WTC11 (cell line): ENCODE data around the gene ATN1. TPM values are rescaled to one million over a fixed set of nuclear protein-coding genes. Genes with fewer than 3 reads are reported as not detected.

ENCODE experiments used
- ATAC-seq: fragments of 200-7000 bp; cut with Tn5 transposase; 2 replicates; pipeline ENCODE4 v1.10.0; 2021; ENCODE audit warnings: mild to moderate bottlenecking, moderate library complexity
- CTCF ChIA-PET: fragments of 300-600 bp; sonication (Branson Sonifier 250); formaldehyde crosslinking; loops from one replicate; lab custom pipeline; 2021; ENCODE audit warnings: antibody characterized with exemption; lab: Charles Lee
- POLR2A ChIA-PET: fragments of 350-600 bp; sonication (Branson Sonifier 250); formaldehyde crosslinking; loops from one replicate; lab custom pipeline; 2021; ENCODE audit warnings: antibody characterized with exemption; lab: Charles Lee
- DNase-seq: peaks from one replicate; pipeline ENCODE4 v3.0.0; 2021; ENCODE audit warnings: low spot score
- H3K27ac Mint-ChIP-seq: 2 replicates; pipeline ENCODE4 v1.8.0; 2021; ENCODE audit warnings: mixed read lengths
- H3K27me3 Mint-ChIP-seq: 2 replicates; pipeline ENCODE4 v1.8.0; 2021; ENCODE audit warnings: low read depth, mild to moderate bottlenecking, moderate library complexity, mixed read lengths
- H3K36me3 Mint-ChIP-seq: 2 replicates; pipeline ENCODE4 v1.8.0; 2021; ENCODE audit warnings: mixed read lengths
- H3K4me1 Mint-ChIP-seq: 2 replicates; pipeline ENCODE4 v1.8.0; 2022; ENCODE audit warnings: mixed read lengths
- H3K4me3 Mint-ChIP-seq: 2 replicates; pipeline ENCODE4 v1.8.0; 2021; ENCODE audit warnings: mild to moderate bottlenecking, moderate library complexity, mixed read lengths
- H3K9me3 Mint-ChIP-seq: 2 replicates; pipeline ENCODE4 v1.8.0; 2021; ENCODE audit warnings: mixed read lengths
- ETV6 ChIP-seq: sonication (generic); formaldehyde crosslinking; IDR thresholded peaks from 2 replicates; pipeline ENCODE4 v1.8.1; 2022; ENCODE audit warnings: mild to moderate bottlenecking, missing genetic modification reagents
- FOXJ3 ChIP-seq: sonication (generic); formaldehyde crosslinking; IDR thresholded peaks from 2 replicates; pipeline ENCODE4 v1.9.0; 2021; ENCODE audit warnings: missing genetic modification reagents, mild to moderate bottlenecking, borderline replicate concordance
- KAT7 ChIP-seq: sonication (generic); formaldehyde crosslinking; IDR thresholded peaks from 2 replicates; pipeline ENCODE4 v1.8.1; 2023; ENCODE audit warnings: missing genetic modification reagents, mild to moderate bottlenecking, borderline replicate concordance
- TP53 ChIP-seq: sonication (generic); formaldehyde crosslinking; IDR thresholded peaks from 2 replicates; pipeline ENCODE4 v1.8.1; 2023; ENCODE audit warnings: mild to moderate bottlenecking, missing genetic modification reagents
- ZNF232 ChIP-seq: sonication (generic); formaldehyde crosslinking; IDR thresholded peaks from 2 replicates; pipeline ENCODE4 v1.8.0; 2022; ENCODE audit warnings: mild to moderate bottlenecking, missing genetic modification reagents
- ZNF396 ChIP-seq: fragments of 250-450 bp; sonication (Bioruptor Pico); IDR thresholded peaks from 2 replicates; pipeline ENCODE4 v1.8.0; 2021; ENCODE audit warnings: mild to moderate bottlenecking, moderate library complexity, borderline replicate concordance
- total RNA-seq: library from RNA; stranded (reverse); gene quantifications from 3 replicates; pipeline ENCODE4 v1.2.3, GENCODE V29; 2021
- TF ChIP-seq, protein P1 (sequence below): sonication (generic); formaldehyde crosslinking; IDR thresholded peaks from 2 replicates; pipeline ENCODE4 v1.8.1; 2023; ENCODE audit warnings: mild to moderate bottlenecking, missing genetic modification reagents, borderline replicate concordance
- TF ChIP-seq, protein P2 (sequence below): fragments of 250-450 bp; sonication (Bioruptor Pico); IDR thresholded peaks from 2 replicates; pipeline ENCODE4 v1.9.0; 2021; ENCODE audit warnings: mild to moderate bottlenecking
- TF ChIP-seq, protein P3 (sequence below): sonication (generic); formaldehyde crosslinking; IDR thresholded peaks from 2 replicates; pipeline ENCODE4 v1.8.1; 2022; ENCODE audit warnings: mild to moderate bottlenecking, moderate library complexity, missing genetic modification reagents
- TF ChIP-seq, protein P4 (sequence below): sonication (generic); formaldehyde crosslinking; conservative IDR thresholded peaks from 2 replicates; pipeline ENCODE4 v1.8.1; 2023; ENCODE audit warnings: mild to moderate bottlenecking, low read depth, missing genetic modification reagents, moderate library complexity
- TF ChIP-seq, protein P5 (sequence below): sonication (generic); formaldehyde crosslinking; IDR thresholded peaks from 2 replicates; pipeline ENCODE4 v1.8.1; 2023; ENCODE audit warnings: mild to moderate bottlenecking, missing genetic modification reagents
- TF ChIP-seq, protein P6 (sequence below): fragments of 250-450 bp; sonication (Bioruptor Pico); conservative IDR thresholded peaks from 2 replicates; pipeline ENCODE4 v1.9.0; 2021; ENCODE audit warnings: mild to moderate bottlenecking
- TF ChIP-seq, protein P7 (sequence below): sonication (generic); formaldehyde crosslinking; IDR thresholded peaks from 2 replicates; pipeline ENCODE4 v1.8.1; 2022; ENCODE audit warnings: missing genetic modification reagents, borderline replicate concordance

ATN1 gene
- total RNA-seq, 1 experiment from 2014 or later, result 87.1 TPM

DNA sequence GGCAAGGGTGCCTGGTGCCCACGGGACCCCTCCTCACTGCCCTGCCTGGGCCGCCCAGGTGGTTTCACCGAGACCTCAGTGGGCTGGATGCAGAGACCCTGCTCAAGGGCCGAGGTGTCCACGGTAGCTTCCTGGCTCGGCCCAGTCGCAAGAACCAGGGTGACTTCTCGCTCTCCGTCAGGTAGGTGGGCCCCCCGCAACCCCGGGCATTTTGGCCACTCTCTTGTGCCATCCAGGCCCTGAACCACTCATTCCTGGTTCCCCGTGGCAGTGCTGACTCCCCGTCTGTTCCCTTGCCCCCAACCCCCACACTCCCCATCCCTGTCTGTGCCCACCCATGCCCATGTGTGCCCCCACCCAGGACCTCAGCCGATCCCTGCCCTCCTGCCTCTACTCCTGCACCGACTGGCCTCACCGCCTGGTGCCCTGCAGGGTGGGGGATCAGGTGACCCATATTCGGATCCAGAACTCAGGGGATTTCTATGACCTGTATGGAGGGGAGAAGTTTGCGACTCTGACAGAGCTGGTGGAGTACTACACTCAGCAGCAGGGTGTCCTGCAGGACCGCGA lies 23.9 kb downstream of the ATN1 start:
- no peak overlapping the region for H3K4me3 Mint-ChIP-seq
- no peaks in the 10 kb centered on the region for H3K27me3 Mint-ChIP-seq
- ATAC-seq (no peak), DNase-seq (no peak)
- H3K4me1 Mint-ChIP-seq, result peaks cover 28% of the 10 kb centered on the region
- no peaks in the 10 kb centered on the region for H3K36me3 Mint-ChIP-seq
- ChIA-PET POLR2A (no interaction called here), CTCF (interaction anchor here (0.6 to 2.7 kb wide), 9 partner anchors 10 to 157 kb away, joined by 3 to 12 read pairs (median 4); partner anchors contain the start of gene SPSB2)
- TF ChIP-seq, protein P1, sequence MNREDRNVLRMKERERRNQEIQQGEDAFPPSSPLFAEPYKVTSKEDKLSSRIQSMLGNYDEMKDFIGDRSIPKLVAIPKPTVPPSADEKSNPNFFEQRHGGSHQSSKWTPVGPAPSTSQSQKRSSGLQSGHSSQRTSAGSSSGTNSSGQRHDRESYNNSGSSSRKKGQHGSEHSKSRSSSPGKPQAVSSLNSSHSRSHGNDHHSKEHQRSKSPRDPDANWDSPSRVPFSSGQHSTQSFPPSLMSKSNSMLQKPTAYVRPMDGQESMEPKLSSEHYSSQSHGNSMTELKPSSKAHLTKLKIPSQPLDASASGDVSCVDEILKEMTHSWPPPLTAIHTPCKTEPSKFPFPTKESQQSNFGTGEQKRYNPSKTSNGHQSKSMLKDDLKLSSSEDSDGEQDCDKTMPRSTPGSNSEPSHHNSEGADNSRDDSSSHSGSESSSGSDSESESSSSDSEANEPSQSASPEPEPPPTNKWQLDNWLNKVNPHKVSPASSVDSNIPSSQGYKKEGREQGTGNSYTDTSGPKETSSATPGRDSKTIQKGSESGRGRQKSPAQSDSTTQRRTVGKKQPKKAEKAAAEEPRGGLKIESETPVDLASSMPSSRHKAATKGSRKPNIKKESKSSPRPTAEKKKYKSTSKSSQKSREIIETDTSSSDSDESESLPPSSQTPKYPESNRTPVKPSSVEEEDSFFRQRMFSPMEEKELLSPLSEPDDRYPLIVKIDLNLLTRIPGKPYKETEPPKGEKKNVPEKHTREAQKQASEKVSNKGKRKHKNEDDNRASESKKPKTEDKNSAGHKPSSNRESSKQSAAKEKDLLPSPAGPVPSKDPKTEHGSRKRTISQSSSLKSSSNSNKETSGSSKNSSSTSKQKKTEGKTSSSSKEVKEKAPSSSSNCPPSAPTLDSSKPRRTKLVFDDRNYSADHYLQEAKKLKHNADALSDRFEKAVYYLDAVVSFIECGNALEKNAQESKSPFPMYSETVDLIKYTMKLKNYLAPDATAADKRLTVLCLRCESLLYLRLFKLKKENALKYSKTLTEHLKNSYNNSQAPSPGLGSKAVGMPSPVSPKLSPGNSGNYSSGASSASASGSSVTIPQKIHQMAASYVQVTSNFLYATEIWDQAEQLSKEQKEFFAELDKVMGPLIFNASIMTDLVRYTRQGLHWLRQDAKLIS (CRISPR knock-in tag), result no peak
- TF ChIP-seq, protein P2, sequence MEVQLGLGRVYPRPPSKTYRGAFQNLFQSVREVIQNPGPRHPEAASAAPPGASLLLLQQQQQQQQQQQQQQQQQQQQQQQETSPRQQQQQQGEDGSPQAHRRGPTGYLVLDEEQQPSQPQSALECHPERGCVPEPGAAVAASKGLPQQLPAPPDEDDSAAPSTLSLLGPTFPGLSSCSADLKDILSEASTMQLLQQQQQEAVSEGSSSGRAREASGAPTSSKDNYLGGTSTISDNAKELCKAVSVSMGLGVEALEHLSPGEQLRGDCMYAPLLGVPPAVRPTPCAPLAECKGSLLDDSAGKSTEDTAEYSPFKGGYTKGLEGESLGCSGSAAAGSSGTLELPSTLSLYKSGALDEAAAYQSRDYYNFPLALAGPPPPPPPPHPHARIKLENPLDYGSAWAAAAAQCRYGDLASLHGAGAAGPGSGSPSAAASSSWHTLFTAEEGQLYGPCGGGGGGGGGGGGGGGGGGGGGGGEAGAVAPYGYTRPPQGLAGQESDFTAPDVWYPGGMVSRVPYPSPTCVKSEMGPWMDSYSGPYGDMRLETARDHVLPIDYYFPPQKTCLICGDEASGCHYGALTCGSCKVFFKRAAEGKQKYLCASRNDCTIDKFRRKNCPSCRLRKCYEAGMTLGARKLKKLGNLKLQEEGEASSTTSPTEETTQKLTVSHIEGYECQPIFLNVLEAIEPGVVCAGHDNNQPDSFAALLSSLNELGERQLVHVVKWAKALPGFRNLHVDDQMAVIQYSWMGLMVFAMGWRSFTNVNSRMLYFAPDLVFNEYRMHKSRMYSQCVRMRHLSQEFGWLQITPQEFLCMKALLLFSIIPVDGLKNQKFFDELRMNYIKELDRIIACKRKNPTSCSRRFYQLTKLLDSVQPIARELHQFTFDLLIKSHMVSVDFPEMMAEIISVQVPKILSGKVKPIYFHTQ (CRISPR knock-in tag), result no peak
- no peak for TF ChIP-seq TP53 (CRISPR knock-in tag)
- TF ChIP-seq, protein P3, sequence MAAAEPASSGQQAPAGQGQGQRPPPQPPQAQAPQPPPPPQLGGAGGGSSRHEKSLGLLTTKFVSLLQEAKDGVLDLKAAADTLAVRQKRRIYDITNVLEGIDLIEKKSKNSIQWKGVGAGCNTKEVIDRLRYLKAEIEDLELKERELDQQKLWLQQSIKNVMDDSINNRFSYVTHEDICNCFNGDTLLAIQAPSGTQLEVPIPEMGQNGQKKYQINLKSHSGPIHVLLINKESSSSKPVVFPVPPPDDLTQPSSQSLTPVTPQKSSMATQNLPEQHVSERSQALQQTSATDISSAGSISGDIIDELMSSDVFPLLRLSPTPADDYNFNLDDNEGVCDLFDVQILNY (CRISPR knock-in tag), result no peak
- TF ChIP-seq KAT7, result no peak
- TF ChIP-seq ZNF396 (CRISPR knock-in tag), result no peak
- TF ChIP-seq ZNF232 (CRISPR knock-in tag), result no peak
- TF ChIP-seq, protein P4, sequence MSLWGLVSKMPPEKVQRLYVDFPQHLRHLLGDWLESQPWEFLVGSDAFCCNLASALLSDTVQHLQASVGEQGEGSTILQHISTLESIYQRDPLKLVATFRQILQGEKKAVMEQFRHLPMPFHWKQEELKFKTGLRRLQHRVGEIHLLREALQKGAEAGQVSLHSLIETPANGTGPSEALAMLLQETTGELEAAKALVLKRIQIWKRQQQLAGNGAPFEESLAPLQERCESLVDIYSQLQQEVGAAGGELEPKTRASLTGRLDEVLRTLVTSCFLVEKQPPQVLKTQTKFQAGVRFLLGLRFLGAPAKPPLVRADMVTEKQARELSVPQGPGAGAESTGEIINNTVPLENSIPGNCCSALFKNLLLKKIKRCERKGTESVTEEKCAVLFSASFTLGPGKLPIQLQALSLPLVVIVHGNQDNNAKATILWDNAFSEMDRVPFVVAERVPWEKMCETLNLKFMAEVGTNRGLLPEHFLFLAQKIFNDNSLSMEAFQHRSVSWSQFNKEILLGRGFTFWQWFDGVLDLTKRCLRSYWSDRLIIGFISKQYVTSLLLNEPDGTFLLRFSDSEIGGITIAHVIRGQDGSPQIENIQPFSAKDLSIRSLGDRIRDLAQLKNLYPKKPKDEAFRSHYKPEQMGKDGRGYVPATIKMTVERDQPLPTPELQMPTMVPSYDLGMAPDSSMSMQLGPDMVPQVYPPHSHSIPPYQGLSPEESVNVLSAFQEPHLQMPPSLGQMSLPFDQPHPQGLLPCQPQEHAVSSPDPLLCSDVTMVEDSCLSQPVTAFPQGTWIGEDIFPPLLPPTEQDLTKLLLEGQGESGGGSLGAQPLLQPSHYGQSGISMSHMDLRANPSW (CRISPR knock-in tag), result no peak
- TF ChIP-seq ETV6, result no peak
- TF ChIP-seq, protein P5, sequence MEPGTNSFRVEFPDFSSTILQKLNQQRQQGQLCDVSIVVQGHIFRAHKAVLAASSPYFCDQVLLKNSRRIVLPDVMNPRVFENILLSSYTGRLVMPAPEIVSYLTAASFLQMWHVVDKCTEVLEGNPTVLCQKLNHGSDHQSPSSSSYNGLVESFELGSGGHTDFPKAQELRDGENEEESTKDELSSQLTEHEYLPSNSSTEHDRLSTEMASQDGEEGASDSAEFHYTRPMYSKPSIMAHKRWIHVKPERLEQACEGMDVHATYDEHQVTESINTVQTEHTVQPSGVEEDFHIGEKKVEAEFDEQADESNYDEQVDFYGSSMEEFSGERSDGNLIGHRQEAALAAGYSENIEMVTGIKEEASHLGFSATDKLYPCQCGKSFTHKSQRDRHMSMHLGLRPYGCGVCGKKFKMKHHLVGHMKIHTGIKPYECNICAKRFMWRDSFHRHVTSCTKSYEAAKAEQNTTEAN, result no peak
- TF ChIP-seq, protein P6, sequence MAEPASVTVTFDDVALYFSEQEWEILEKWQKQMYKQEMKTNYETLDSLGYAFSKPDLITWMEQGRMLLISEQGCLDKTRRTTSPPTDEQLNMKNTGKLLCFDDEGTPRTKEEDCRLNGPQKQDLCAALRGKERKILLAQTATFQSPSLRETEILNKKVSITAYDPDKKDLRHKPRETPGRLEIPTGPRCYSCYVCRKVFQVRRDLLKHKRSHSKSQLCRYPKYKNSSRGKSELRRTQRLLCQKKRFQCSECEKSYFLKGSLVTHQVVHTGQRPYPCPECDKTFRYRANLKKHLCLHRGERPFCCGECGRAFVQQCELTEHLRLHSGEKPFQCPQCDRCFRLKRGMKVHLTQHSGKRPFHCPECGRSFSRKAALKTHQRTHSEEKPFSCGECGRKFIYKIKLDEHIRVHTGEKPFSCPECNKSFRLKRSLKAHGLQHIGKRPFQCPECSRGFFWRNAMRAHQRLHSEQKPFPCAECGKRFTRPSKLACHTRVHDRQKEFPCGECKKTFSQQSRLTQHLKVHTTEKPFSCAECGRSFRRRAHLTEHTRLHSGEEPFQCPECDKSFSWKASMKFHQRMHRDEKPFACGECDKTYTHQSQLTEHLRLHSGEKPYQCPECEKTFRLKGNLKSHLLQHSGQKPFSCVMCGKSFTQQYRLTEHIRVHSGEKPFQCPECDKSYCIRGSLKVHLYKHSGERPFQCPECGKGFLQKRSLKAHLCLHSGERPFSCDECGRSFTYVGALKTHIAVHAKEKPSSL, result no peak
- TF ChIP-seq, protein P7, sequence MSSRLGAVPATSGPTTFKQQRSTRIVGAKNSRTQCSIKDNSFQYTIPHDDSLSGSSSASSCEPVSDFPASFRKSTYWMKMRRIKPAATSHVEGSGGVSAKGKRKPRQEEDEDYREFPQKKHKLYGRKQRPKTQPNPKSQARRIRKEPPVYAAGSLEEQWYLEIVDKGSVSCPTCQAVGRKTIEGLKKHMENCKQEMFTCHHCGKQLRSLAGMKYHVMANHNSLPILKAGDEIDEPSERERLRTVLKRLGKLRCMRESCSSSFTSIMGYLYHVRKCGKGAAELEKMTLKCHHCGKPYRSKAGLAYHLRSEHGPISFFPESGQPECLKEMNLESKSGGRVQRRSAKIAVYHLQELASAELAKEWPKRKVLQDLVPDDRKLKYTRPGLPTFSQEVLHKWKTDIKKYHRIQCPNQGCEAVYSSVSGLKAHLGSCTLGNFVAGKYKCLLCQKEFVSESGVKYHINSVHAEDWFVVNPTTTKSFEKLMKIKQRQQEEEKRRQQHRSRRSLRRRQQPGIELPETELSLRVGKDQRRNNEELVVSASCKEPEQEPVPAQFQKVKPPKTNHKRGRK (CRISPR knock-in tag), result no peak
- no peak for TF ChIP-seq FOXJ3 (CRISPR knock-in tag)
- H3K27ac Mint-ChIP-seq, result no peak overlapping the region
- no peaks in the 10 kb centered on the region for H3K9me3 Mint-ChIP-seq
